Measurements from ENCODE around the gene ZNF439. TPM values are rescaled to one million over a fixed set of nuclear protein-coding genes. Genes with fewer than 3 reads are reported as not detected.
"Not testable (repeated sequence)": the region's sequence is repeated elsewhere in the genome, so short reads cannot be mapped to it uniquely, and the experiment has no call there.

Gene ZNF439
- polyA plus RNA-seq, 2 donors = 1.4 to 7.2 TPM

DNA sequence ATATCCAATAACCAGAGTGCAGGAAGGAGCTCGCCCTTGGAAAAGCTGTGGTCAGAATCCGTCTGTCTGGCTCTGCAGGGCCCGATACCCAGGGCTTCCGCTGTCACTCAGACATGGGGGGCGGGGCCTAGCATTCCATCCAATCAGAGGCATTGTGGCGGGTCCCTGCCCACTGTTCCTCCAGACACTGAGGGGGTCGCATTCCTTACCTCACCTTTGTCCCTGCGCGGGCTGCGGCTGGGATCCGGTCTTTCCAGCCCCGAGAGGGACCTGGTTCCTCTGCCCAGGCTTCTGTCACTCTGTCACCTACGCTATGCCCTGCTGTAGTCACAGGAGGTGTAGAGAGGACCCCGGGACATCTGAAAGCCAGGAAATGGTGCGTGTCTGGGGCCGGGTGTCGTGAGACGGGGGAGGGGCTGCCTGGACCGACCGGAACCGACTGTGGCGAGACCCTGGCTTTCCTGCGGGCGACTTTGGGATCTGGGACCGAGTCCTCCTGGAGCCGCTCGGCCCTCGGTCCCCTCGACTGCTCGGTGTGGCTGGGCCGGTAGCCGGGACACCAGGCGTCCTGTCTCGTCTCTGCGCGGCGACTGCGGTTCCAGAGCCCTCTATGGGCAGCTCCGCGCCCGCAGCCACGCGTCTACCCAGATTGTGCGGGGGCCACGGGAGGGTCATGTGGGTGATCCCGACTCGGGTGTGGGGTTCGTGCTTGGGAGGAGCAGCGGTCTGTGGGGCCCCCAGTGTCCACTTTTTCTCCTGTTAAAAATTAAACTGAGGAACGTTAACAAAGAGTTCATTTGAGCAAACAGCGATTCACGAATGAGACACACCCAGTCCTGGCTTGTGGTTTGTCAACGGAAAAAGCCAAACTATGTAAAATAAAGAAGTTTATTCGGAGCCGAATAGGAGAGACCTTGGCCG is 39.3 kb downstream of the ZNF439 start, which contains the start of gene ZNF69:
TSS of gene ZNF69 (plus strand) at position 172 of the 921 bp plus-strand sequence. CDS start at position 314, 142 bp downstream.
- peak within 1 kb of the TSS; percentile 76 to 83 for H3K27ac ChIP-seq (ENCODE audit: low read depth in 2 of 2, low read length in 1 of 2)
- H3K27me3 ChIP-seq (ENCODE audit: control insufficient read depth in 1 of 2, insufficient read depth in 2 of 2, low read length in 2 of 2) = no peaks in the 10 kb centered on the region
- WGBS, 2 donors = 1% methylated on average over 51 to 56 of the region's 56 CpGs
- H3K4me3 ChIP-seq (ENCODE audit: low read depth in 1 of 2, low read length in 2 of 2) = peak within 1 kb of the TSS; percentile 63 to 65
- H3K9me3 ChIP-seq (ENCODE audit: control insufficient read depth in 2 of 2, insufficient read depth in 1 of 2, low read depth in 1 of 2, low read length in 1 of 2) = peaks cover 0 to 2% of the 10 kb centered on the region in 2 donors
- no peaks in the 10 kb centered on the region for H3K36me3 ChIP-seq (ENCODE audit: control insufficient read depth in 2 of 2, insufficient read depth in 2 of 2, low read length in 1 of 2)
- H3K4me1 ChIP-seq (ENCODE audit: control insufficient read depth in 2 of 2, insufficient read depth in 2 of 2, low read length in 1 of 2) = no peaks in the 10 kb centered on the region

DNA sequence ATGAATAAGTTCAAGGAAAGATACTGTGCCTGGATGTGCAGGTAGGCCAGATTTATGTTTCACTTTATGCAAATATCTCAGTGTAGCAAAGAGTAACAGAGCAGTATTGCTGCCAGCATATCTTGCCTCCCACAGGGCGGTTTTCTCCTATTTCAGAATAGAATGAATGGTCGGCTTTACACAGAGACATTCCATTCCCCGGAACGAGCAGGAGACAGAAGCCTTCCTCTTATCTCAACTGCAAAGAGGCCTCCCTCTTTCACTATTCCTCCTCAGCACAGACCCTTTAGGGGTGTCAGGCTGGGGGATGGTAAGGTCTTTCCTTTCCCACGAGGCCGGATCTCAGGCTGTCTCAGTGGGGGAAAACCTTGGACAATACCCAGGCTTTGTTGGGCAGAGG is 41.4 kb downstream of the ZNF439 start:
- H3K36me3 ChIP-seq (ENCODE audit: control insufficient read depth in 2 of 2, insufficient read depth in 2 of 2, low read length in 1 of 2); H3K27me3 ChIP-seq (ENCODE audit: control insufficient read depth in 1 of 2, insufficient read depth in 2 of 2, low read length in 2 of 2); H3K4me3 ChIP-seq (ENCODE audit: low read depth in 1 of 2, low read length in 2 of 2); H3K9me3 ChIP-seq (ENCODE audit: control insufficient read depth in 2 of 2, insufficient read depth in 1 of 2, low read depth in 1 of 2, low read length in 1 of 2); H3K4me1 ChIP-seq (ENCODE audit: control insufficient read depth in 2 of 2, insufficient read depth in 2 of 2, low read length in 1 of 2); H3K27ac ChIP-seq (ENCODE audit: low read depth in 2 of 2, low read length in 1 of 2): not testable (repeated sequence)
- 79 to 85% methylated on average over 6 of the region's 6 CpGs for WGBS, 2 donors

DNA sequence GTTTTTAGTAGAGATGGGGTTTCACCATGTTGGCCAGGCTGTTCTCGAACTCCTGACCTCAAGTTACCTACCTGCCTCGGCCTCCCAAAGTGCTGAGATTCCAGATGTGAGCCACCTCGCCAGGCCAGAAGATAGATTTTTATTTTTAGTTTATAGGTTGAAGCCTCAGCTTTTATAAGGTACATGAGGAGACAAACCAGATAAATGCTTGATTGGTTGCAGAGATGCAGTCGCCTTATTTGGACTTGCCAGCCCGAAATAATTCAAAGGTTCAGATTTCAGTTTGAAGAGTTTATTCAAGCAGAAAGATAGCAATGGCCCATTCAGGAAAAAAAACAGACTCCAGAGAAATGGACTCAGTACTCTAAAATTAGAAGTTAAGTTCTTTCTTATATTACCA is 42.1 kb downstream of the ZNF439 start:
- peaks cover 0 to 2% of the 10 kb centered on the region in 2 donors for H3K9me3 ChIP-seq (ENCODE audit: control insufficient read depth in 2 of 2, insufficient read depth in 1 of 2, low read depth in 1 of 2, low read length in 1 of 2)
- WGBS, 2 donors = 91 to 93% methylated on average over 5 of the region's 5 CpGs
- H3K27ac ChIP-seq (ENCODE audit: low read depth in 2 of 2, low read length in 1 of 2) = no peak overlapping the region
- no peaks in the 10 kb centered on the region for H3K4me1 ChIP-seq (ENCODE audit: control insufficient read depth in 2 of 2, insufficient read depth in 2 of 2, low read length in 1 of 2)
- no peak overlapping the region for H3K4me3 ChIP-seq (ENCODE audit: low read depth in 1 of 2, low read length in 2 of 2)
- H3K36me3 ChIP-seq (ENCODE audit: control insufficient read depth in 2 of 2, insufficient read depth in 2 of 2, low read length in 1 of 2) = no peaks in the 10 kb centered on the region
- no peaks in the 10 kb centered on the region for H3K27me3 ChIP-seq (ENCODE audit: control insufficient read depth in 1 of 2, insufficient read depth in 2 of 2, low read length in 2 of 2)

DNA sequence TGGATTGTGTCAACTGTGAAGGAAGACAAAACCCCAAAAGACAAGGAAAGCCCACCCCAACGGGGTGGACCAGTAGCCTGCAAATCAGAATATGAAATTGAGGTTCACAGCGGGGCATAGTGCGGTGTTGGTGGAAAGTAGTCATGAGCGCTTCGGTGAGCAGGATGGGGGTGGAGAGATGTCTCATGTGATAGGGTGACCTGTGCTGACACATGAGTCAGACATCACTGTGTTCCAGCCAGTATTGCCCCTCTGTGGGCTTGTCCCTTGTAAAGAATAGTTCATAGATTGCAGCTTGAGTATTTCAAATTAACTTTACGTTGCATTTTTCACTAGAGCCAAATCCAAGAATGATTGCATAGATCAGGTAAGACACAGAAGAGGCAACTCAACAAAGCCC is 46.3 kb downstream of the ZNF439 start:
- peaks cover 0 to 3% of the 10 kb centered on the region in 2 donors for H3K9me3 ChIP-seq (ENCODE audit: control insufficient read depth in 2 of 2, insufficient read depth in 1 of 2, low read depth in 1 of 2, low read length in 1 of 2)
- H3K36me3 ChIP-seq (ENCODE audit: control insufficient read depth in 2 of 2, insufficient read depth in 2 of 2, low read length in 1 of 2) = no peaks in the 10 kb centered on the region
- H3K4me1 ChIP-seq (ENCODE audit: control insufficient read depth in 2 of 2, insufficient read depth in 2 of 2, low read length in 1 of 2) = no peaks in the 10 kb centered on the region
- no peak overlapping the region for H3K27ac ChIP-seq (ENCODE audit: low read depth in 2 of 2, low read length in 1 of 2)
- 94 to 96% methylated on average over 6 of the region's 6 CpGs for WGBS, 2 donors
- no peaks in the 10 kb centered on the region for H3K27me3 ChIP-seq (ENCODE audit: control insufficient read depth in 1 of 2, insufficient read depth in 2 of 2, low read length in 2 of 2)
- no peak overlapping the region for H3K4me3 ChIP-seq (ENCODE audit: low read depth in 1 of 2, low read length in 2 of 2)

DNA sequence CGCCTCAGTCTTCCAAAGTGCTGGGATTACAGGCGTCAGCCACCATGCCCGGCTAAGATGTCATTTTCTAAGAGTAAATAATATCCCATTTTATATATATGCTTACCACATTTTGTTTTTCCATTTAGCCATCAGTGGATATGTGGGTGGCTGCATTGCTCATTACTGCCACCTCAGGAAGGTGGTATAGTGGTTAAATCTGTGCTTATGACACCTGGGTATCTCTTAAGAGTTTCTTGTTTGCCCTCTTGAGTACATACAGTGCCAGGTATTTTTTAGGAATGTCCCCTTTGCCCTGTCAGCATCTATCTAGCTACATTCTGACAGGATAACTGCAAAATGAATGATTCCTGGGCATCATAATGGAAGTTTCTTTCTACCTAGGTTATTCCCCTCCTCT is 53.7 kb downstream of the ZNF439 start:
- H3K4me1 ChIP-seq (ENCODE audit: control insufficient read depth in 2 of 2, insufficient read depth in 2 of 2, low read length in 1 of 2) = no peaks in the 10 kb centered on the region
- peaks cover 10 to 22% of the 10 kb centered on the region in 2 donors for H3K9me3 ChIP-seq (ENCODE audit: control insufficient read depth in 2 of 2, insufficient read depth in 1 of 2, low read depth in 1 of 2, low read length in 1 of 2)
- 96 to 97% methylated on average over 3 of the region's 3 CpGs for WGBS, 2 donors
- H3K27me3 ChIP-seq (ENCODE audit: control insufficient read depth in 1 of 2, insufficient read depth in 2 of 2, low read length in 2 of 2) = no peaks in the 10 kb centered on the region
- H3K4me3 ChIP-seq (ENCODE audit: low read depth in 1 of 2, low read length in 2 of 2) = no peak overlapping the region
- no peak overlapping the region for H3K27ac ChIP-seq (ENCODE audit: low read depth in 2 of 2, low read length in 1 of 2)
- peaks cover 0 to 2% of the 10 kb centered on the region in 2 donors for H3K36me3 ChIP-seq (ENCODE audit: control insufficient read depth in 2 of 2, insufficient read depth in 2 of 2, low read length in 1 of 2)

DNA sequence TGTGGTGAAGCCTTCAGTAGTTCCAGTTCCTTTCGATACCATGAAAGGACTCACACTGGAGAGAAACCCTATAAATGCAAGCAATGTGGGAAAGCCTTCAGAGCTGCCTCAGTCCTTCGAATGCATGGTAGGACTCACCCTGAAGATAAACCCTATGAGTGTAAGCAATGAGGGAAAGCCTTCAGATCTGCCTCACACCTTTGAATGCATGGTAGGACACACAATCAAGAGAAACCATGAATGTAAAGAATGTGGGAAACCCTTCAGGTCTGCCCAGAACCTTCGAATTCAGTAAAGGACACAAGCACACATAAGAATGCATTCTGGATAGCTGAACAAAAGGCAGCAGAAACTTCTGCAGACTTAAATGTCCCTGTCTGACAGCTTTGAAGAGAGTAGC is 57.4 kb downstream of the ZNF439 start:
- Histone ChIP-seq H3K27ac (ENCODE audit: low read depth in 2 of 2, low read length in 1 of 2) (no peak overlapping the region), H3K36me3 (ENCODE audit: control insufficient read depth in 2 of 2, insufficient read depth in 2 of 2, low read length in 1 of 2) (peaks cover 0 to 2% of the 10 kb centered on the region in 2 donors), H3K9me3 (ENCODE audit: control insufficient read depth in 2 of 2, insufficient read depth in 1 of 2, low read depth in 1 of 2, low read length in 1 of 2) (peaks cover 10 to 19% of the 10 kb centered on the region in 2 donors), H3K27me3 (ENCODE audit: control insufficient read depth in 1 of 2, insufficient read depth in 2 of 2, low read length in 2 of 2) (no peaks in the 10 kb centered on the region), H3K4me1 (ENCODE audit: control insufficient read depth in 2 of 2, insufficient read depth in 2 of 2, low read length in 1 of 2) (no peaks in the 10 kb centered on the region), H3K4me3 (ENCODE audit: low read depth in 1 of 2, low read length in 2 of 2) (no peak overlapping the region)
- WGBS, 2 donors = 93 to 96% methylated on average over 3 of the region's 3 CpGs

DNA sequence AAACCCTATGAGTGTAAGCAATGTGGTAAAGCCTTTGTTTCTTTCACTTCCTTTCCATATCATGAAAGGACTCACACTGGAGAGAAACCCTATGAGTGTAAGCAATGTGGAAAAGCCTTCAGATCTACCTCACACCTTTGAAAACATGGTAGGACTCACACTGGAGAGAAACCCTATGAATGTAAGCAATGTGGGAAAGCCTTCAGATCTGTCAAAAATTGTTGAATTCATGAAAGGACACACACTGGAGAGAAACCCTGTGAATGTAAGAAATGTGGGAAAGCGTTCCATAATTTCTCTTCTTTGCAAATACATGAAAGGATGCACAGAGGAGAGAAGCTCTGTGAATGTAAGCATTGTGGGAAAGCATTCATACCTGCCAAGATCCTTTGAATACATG is 63.4 kb downstream of the ZNF439 start:
- H3K4me3 ChIP-seq (ENCODE audit: low read depth in 1 of 2, low read length in 2 of 2); H3K27me3 ChIP-seq (ENCODE audit: control insufficient read depth in 1 of 2, insufficient read depth in 2 of 2, low read length in 2 of 2); H3K27ac ChIP-seq (ENCODE audit: low read depth in 2 of 2, low read length in 1 of 2); H3K36me3 ChIP-seq (ENCODE audit: control insufficient read depth in 2 of 2, insufficient read depth in 2 of 2, low read length in 1 of 2); H3K9me3 ChIP-seq (ENCODE audit: control insufficient read depth in 2 of 2, insufficient read depth in 1 of 2, low read depth in 1 of 2, low read length in 1 of 2); H3K4me1 ChIP-seq (ENCODE audit: control insufficient read depth in 2 of 2, insufficient read depth in 2 of 2, low read length in 1 of 2): not testable (repeated sequence)
- WGBS, 2 donors = 89 to 100% methylated on average over 1 of the region's 1 CpG

DNA sequence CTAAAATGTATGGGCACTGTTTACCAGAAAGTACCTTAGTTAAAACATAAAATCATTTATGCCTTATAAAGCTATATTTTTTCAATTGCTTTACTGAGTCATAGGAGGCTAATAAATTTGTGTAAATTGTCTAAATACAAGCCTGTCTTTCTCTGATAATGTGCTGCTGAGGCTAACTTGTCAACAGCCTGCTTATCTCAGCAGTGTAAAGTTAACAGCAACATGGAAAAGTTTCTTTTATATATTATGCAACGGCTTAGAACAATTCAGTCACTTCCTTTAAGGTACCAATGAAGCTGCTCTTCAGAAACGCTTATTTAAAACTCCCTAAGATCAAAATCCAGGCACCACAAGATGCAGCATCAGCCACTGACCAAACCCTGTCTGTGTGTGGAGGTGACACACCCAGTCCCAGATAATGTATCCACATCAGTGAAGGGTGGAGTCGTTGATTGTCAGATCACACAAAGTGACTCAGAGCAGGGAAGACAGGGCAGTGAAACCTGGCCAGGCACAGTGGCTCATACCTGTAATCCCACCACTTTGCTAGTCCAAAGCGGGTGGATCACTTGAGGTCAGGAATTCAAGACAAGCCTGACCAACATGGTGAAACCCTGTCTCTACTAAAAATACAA is 66.0 kb downstream of the ZNF439 start:
- 82 to 87% methylated on average over 4 of the region's 4 CpGs for WGBS, 2 donors

More for the DNA sequence above, 66.0 kb downstream of the ZNF439 start:
- H3K27ac ChIP-seq (ENCODE audit: low read depth in 2 of 2, low read length in 1 of 2); H3K4me1 ChIP-seq (ENCODE audit: control insufficient read depth in 2 of 2, insufficient read depth in 2 of 2, low read length in 1 of 2); H3K36me3 ChIP-seq (ENCODE audit: control insufficient read depth in 2 of 2, insufficient read depth in 2 of 2, low read length in 1 of 2); H3K27me3 ChIP-seq (ENCODE audit: control insufficient read depth in 1 of 2, insufficient read depth in 2 of 2, low read length in 2 of 2); H3K4me3 ChIP-seq (ENCODE audit: low read depth in 1 of 2, low read length in 2 of 2); H3K9me3 ChIP-seq (ENCODE audit: control insufficient read depth in 2 of 2, insufficient read depth in 1 of 2, low read depth in 1 of 2, low read length in 1 of 2): not testable (repeated sequence)
